HFFc6 (cell line): Measurements from ENCODE around the gene ST7. TPM values are rescaled to one million over a fixed set of nuclear protein-coding genes. Genes with fewer than 3 reads are reported as not detected.
A peak's percentile ranks its signal among the peaks of the same experiment; 100 is the strongest.

Source experiments
- DNase-seq: peaks from one replicate; pipeline ENCODE4 v3.0.0-alpha.2; 2018
- H3K27ac Mint-ChIP-seq: 2 replicates; pipeline ENCODE4 v1.8.0; 2020; ENCODE audit warnings: mild to moderate bottlenecking, mixed read lengths
- H3K27me3 Mint-ChIP-seq: 2 replicates; pipeline ENCODE4 v1.8.0; 2021; ENCODE audit warnings: mild to moderate bottlenecking, moderate library complexity, mixed read lengths; ENCODE audit not compliant: insufficient read depth
- H3K36me3 Mint-ChIP-seq: 2 replicates; pipeline ENCODE4 v1.8.0; 2021; ENCODE audit warnings: low read depth, mixed read lengths
- H3K4me1 Mint-ChIP-seq: 2 replicates; pipeline ENCODE4 v1.8.0; 2020; ENCODE audit warnings: low read depth, mixed read lengths
- H3K4me3 Mint-ChIP-seq: 2 replicates; pipeline ENCODE4 v1.8.0; 2020; ENCODE audit warnings: mild to moderate bottlenecking, moderate library complexity, mixed read lengths
- H3K9me3 Mint-ChIP-seq: 2 replicates; pipeline ENCODE4 v1.8.0; 2020; ENCODE audit warnings: mild to moderate bottlenecking, mixed read lengths
- CTCF ChIP-seq: fragments of 200-600 bp; sonication (generic); IDR thresholded peaks from 2 replicates; pipeline ENCODE4 v1.5.0; 2021; ENCODE audit warnings: antibody characterized with exemption, mild to moderate bottlenecking
- total RNA-seq, 6 experiments: library from RNA; stranded (reverse); fragmentation: NEBNext Ultra II Directional; extraction: Animal tissue kit (Norgen Biotek cat#: 25700); gene quantifications; 2 replicates in 1 of 6; 3 replicates in 5 of 6; pipeline ENCODE4 v1.2.3, GENCODE V29; 2021

Gene ST7
- total RNA-seq, 6 experiments from 2014 or later = 13.5 to 18.8 (median 16.8) TPM

- H3K4me1 Mint-ChIP-seq = peaks cover 29% of the 10 kb centered on the region
- H3K9me3 Mint-ChIP-seq = no peaks in the 10 kb centered on the region
- TF ChIP-seq CTCF = no peak
- H3K27me3 Mint-ChIP-seq = peaks cover 2% of the 10 kb centered on the region
- DNase-seq = no peak
- H3K27ac Mint-ChIP-seq = no peak overlapping the region
- H3K4me3 Mint-ChIP-seq = no peak overlapping the region
- H3K36me3 Mint-ChIP-seq = peaks cover 15% of the 10 kb centered on the region; the same call in 1 of the 2 replicates
Observed at GRCh38 chr7:117194445-117194844, 241.1 kb downstream of the ST7 start.

- Mint-ChIP-seq H3K9me3 (no peaks in the 10 kb centered on the region), H3K27me3 (peaks cover 2% of the 10 kb centered on the region), H3K4me3 (no peak overlapping the region), H3K4me1 (peaks cover 29% of the 10 kb centered on the region), H3K27ac (no peak overlapping the region), H3K36me3 (peaks cover 13% of the 10 kb centered on the region; the same call in 1 of the 2 replicates)
- no peak for DNase-seq
- TF ChIP-seq CTCF = no peak
Observed at GRCh38 chr7:117195361-117196029, 242.2 kb downstream of the ST7 start.

GRCh38 chr7:117200132-117200531 is 246.8 kb downstream of the ST7 start:
- no peak for TF ChIP-seq CTCF
- H3K27ac Mint-ChIP-seq = no peak overlapping the region; the same call in 1 of the 2 replicates

GRCh38 chr7:117200786-117201458 is 247.6 kb downstream of the ST7 start:
- no peak for TF ChIP-seq CTCF
- H3K4me3 Mint-ChIP-seq = no peak overlapping the region
- no peaks in the 10 kb centered on the region for H3K9me3 Mint-ChIP-seq
- peaks cover 10% of the 10 kb centered on the region for H3K4me1 Mint-ChIP-seq
- no peak overlapping the region for H3K27ac Mint-ChIP-seq
- peaks cover 2% of the 10 kb centered on the region for H3K27me3 Mint-ChIP-seq
- H3K36me3 Mint-ChIP-seq = peaks cover 7% of the 10 kb centered on the region; the same call in 1 of the 2 replicates
- DNase-seq = no peak

More at GRCh38 chr7:117200132-117200531, 246.8 kb downstream of the ST7 start:
- no peak overlapping the region for H3K4me3 Mint-ChIP-seq
- peaks cover 2% of the 10 kb centered on the region for H3K27me3 Mint-ChIP-seq
- DNase-seq = no peak
- H3K36me3 Mint-ChIP-seq = peaks cover 7% of the 10 kb centered on the region; the same call in 1 of the 2 replicates
- no peaks in the 10 kb centered on the region for H3K9me3 Mint-ChIP-seq
- H3K4me1 Mint-ChIP-seq = peaks cover 10% of the 10 kb centered on the region

- no peak overlapping the region; the same call in 1 of the 2 replicates for H3K27ac Mint-ChIP-seq
- TF ChIP-seq CTCF = no peak
Observed at GRCh38 chr7:117202511-117202910, 249.2 kb downstream of the ST7 start.

More at GRCh38 chr7:117202511-117202910, 249.2 kb downstream of the ST7 start:
- Mint-ChIP-seq H3K4me3 (no peak overlapping the region), H3K9me3 (no peaks in the 10 kb centered on the region), H3K36me3 (peaks cover 7% of the 10 kb centered on the region; the same call in 1 of the 2 replicates), H3K4me1 (peaks cover 10% of the 10 kb centered on the region), H3K27me3 (peaks cover 2% of the 10 kb centered on the region)
- peak; percentile 15 for DNase-seq
